Renal cortical epithelial cell (primary cell): ENCODE measurements around the gene RNF10. TPM values are rescaled to one million over a fixed set of nuclear protein-coding genes. Genes with fewer than 3 reads are reported as not detected.
"Not testable (repeated sequence)": the region's sequence is repeated elsewhere in the genome, so short reads cannot be mapped to it uniquely, and the experiment has no call there.

Experiments
- DNase-seq: peaks from one replicate; pipeline ENCODE4 v3.0.0-alpha.2; 2011; ENCODE audit warnings: low read depth
- total RNA-seq: library from RNA; depleted of rRNA; stranded (reverse); fragments of >200 nt; gene quantifications from 2 replicates; pipeline ENCODE4 v1.2.3, GENCODE V29; 2014

RNF10 gene
- total RNA-seq, 1 donor from 2014 or later = 491 TPM

GRCh38 chr12:120579179-120579578 is 45.0 kb downstream of the RNF10 start:
- DNase-seq = no peak

DNA sequence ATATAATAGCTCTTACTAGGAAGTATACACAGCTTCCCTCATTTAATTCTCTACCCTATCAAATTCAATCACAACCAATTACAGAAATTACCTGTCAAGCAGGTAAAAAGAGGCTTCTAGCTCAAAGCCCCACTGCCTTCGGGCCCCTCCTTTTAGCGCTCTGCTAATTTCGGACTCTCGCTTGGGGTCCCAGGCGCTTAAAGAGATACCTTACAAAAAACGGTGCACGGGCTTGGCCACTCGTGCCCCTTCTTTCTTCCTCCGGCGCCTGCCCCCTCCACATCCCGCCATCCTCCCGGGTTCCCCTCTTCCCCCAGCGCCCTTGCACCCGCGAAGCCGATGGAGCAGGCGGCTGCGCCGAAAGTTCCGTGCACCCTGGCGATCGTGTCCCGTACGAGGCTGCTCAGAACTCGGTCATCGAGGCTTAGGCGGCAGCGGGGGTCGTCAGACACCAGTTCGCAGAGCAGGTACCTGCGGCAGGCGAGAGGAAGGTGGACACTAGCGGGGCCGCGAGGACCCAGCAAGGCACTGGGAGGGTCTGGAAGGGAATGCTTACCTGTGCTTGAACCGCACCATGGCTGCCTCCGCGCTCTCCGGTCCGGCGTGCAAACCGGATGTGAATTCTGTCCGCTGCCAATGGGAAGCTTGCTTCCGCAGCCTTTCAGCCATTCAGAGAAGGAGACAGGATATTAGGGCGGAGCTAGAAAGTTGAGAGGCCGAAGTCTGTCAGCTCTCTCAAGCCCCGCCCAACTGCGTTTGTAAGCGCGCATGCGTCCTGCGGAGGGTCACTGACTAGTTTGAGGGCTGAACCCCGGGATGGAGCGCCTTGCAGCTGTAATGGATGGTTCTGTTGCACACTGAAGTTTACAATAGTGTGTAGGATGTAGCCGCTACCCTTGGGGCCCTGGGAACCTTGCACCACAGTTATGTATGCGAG is 46.9 kb downstream of the RNF10 start, which contains the start of gene POP5:
TSS of gene POP5 (minus strand) at position 616 of the 937 bp plus-strand sequence. CDS start at position 576, 40 bp downstream.
- DNase-seq = peak; percentile 98

DNA sequence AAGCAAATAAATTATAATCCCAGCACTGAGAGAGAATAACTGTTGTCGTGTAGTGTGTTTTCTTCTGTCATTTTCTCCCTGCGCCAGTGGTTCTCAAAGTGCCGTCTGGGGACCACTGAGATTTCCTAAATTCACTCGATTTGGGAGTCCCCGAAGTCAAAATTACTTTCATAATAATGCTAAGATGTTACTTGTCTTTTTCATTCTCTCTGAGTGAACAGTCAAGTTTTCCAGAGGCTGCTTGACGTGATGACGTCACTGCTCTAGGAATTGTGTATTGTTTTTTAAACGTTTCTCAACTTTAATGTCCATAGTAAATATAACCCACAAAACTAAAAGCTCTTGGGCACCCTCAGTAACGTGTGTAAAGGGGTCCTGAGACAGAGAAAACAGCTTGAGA is 47.8 kb downstream of the RNF10 start:
- DNase-seq = no peak

DNA sequence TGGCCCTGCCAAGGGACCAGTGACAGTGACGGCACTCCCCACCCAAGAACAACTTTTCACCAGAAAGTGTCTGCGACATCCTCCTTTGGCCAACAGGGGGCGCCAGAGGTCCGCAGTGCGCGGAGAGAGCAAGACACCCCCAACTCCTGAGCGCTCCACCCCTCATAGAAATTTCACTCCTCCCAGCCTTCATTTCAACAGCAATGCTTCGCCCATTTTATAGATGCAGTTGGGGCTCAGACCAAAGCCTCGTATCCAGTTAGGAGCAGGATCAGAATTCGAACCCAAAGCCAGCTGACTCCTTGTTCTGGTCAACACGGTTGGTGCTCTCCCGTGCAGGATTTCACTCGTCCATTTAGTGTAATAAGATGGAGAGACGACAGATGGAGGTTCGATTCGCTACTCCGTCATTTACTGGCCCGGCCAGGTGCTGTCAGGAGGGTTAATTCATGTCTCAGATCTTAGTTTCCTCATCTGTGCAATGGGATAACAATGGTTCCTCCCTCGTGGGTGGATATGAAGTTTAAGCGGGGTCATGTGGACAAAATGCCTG is 49.4 kb downstream of the RNF10 start:
- no peak for DNase-seq

GRCh38 chr12:120584343-120585149 is 50.4 kb downstream of the RNF10 start:
- no peak for DNase-seq

DNA sequence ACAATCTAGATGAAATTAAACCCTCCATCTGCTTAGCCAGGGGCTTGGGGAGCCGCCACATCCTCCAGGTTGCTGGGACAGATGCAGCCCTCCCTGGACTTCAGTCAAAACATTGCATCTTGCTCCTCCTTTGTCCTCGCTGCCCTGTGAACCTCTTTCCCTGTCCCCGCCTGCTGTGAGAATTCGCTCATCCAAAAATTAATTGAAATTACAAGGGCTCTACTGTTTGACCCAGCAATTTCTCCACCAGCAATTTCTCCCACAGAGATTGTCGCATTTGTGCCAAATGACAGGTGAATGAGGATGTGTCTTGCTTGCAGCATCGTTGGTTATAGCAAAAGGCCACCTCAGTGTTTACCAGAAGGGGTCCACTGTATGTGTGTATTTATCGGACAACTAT is 52.0 kb downstream of the RNF10 start:
- DNase-seq = no peak

DNA sequence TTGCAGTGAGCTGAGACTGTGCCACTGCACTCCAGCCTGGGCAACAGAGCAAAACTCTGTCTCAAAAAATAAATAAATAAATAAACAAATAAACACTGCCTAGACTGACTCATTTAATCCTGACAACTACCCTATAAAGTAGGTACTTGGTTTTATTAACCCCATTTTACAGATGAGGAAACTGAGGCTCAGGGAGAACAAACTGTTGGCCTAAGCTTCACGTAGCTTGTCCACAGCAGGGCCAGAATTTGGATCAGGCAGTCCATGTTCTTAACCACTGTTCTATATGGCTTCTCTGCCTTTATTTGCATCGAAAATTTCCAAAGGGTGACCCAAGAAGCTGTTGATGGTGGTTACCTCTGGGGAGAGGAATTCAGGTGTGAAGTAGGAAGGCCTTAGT is 52.7 kb downstream of the RNF10 start:
- DNase-seq = no peak

GRCh38 chr12:120588371-120588770 is 54.2 kb downstream of the RNF10 start:
- DNase-seq = no peak

DNA sequence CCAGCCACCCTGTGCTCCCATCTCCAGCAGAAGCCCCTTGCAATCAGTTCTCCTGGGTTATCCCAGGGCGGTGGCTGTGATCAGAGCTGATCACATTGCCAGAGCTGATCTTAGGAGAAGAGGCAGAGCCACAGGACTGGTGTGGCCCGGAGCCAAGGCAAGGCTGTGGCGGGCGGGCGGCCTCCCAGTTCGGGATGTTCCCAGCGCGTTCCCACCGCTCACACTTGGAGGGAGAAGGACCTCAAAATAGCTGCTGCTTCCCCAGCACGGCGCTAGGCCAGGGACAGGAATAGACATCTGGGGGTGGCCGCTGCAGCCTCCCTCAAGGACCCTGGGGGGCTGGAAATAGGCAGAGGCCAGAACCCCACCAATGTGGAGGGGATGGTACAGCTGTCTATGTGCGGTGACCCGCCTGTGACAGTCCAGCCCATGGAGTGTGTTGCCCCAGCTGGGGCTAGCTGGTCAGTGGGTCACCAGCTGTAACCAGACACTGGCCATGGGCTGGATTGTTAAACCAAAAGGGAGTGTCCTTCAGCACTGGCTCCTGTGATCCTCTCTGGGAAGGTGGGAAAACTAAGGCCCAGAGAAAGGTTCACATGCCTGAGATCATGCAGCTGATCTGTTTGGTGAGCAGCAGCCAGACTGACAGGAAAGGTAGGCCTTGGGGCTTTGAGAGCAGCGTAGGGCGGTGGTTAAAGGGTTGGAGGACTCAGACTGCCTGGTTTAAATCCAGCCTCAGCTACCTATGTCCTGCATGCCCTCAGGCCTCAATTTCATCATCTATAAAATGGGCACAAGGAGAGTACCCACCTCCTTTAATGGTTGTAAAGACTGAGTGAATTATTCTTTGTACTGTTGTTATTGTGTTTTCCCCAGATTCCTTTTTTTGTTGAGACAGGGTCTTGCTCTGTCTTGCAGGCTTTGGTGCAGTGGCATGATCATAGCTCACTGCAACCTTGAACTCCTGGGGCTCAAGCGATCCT is 55.1 kb downstream of the RNF10 start:
- no peak for DNase-seq

DNA sequence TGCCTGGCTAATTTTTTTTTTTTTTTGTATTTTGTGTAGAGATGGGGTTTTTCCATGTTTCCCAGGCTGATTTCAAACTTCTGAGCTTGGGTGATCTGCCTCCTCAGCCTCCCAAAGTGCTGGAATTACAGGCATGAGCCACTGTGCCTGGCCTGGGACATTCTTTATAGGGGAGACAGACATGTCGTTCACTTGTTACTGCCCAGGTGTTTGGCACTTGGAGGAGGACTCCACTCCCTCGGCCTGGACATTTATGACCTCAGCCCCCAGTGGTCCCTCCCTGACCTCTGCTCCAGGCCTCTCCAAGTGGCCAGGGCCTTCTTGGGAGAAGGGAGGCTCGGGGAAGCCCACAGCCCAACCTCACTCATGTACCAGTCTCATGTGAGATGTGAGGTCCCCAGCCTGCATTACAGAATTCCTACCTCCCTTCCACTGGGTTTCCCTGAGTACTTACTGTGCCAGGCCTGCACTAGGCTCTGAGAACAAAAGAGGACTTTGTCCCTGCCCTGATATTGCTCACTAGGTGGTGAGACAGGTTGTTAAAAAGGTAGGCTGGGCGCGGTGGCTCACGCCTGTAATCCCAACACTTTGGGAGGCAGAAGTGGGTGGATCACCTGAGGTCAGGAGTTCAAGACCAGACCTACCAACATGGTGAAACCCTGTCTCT is 56.7 kb downstream of the RNF10 start:
- no peak for DNase-seq

- no peak for DNase-seq
Measured at GRCh38 chr12:120592121-120593049, 58.2 kb downstream of the RNF10 start.

GRCh38 chr12:120596901-120597300 is 62.7 kb downstream of the RNF10 start:
- no peak for DNase-seq

DNA sequence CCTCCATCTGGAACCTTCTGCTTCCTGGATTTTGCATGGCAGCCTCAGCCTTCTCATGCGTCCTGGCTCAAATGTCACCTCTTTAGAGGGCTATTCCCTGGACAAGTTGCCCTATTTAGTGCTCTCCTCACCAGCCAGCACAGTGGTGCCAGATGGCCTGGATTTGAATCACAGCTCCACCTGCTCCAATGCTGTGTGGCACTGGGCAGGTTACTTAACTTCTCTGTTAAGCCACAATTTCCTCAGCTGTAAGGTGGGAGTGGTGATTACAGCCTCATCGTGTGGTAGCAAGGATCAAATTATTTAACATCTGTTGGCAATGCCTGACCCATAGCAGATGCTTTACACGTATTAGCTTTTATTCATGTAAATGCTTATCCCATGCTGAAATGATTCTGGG is 63.7 kb downstream of the RNF10 start:
- DNase-seq = no peak

GRCh38 chr12:120598674-120599463 is 64.7 kb downstream of the RNF10 start:
- peak; percentile 94 for DNase-seq

DNA sequence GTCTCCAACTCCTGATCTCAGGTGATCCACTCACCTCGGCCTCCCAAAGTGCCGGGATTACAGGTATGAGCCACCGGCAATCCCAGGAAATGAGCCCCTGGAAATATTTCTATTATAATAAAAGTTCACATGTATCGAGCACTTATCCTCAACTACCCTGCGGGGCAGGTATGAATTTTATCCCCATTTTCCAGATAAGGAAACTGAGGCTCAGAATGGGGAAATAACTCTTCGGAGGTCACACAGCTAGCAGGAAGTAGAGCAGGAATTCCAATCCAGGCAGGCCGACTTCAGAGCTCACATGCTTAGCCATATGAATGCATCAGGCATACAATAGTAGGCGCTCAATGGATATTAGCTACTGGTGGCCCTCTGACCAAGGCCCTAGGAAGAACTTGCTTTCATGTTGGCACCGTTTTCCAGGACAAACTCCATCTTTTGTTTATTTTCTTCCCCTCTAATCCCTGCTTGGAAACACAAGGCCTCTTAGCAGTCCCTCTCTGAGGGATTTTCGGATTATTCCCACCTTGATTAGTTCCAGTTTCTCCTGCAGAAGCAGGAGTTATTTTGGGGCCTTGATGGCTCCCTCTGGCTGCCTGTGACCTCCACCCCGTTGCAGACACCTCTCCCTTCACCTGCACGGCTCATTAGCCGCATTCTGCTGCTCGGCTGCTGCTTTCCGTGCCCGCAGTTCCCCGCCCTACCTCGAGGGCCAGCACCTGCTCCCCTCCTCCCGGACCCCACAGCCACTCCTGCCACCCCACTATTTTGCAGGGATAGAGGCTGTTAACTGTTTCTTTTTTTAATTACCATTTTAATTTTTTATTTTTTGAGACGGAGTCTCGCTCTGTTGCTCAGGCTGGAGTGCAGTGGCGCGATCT is 65.8 kb downstream of the RNF10 start:
- DNase-seq = no peak

- DNase-seq = peak; percentile 89
Measured at GRCh38 chr12:120602416-120602815, 68.3 kb downstream of the RNF10 start.

GRCh38 chr12:120610560-120610959 is 76.4 kb downstream of the RNF10 start:
- no peak for DNase-seq

GRCh38 chr12:120611534-120611933 is 77.4 kb downstream of the RNF10 start:
- DNase-seq = not testable (repeated sequence)
